Stomach (tissue), 9 donors: ENCODE data around the gene FOXO6. TPM values are rescaled to one million over a fixed set of nuclear protein-coding genes. Genes with fewer than 3 reads are reported as not detected.

Experiments
- DNase-seq, 2 donors: peaks; one replicate each; pipeline versions ENCODE4 v3.0.0 to v3.0.0-alpha.2; 2013 to 2019
- H3K27ac ChIP-seq, 5 donors: fragments of 200-600 bp in 4 of 5; sonication (generic) in 4 of 5; one replicate each; pipeline ENCODE4 v1.5.1; 2013 to 2019; ENCODE audit warnings: mild to moderate bottlenecking in 1 of 5, moderate library complexity in 1 of 5
- H3K27me3 ChIP-seq, 3 donors: fragments of 200-600 bp; sonication (generic); one replicate each; pipeline ENCODE4 v1.5.1; 2017 to 2019; ENCODE audit warnings: mixed run types in 1 of 3
- H3K36me3 ChIP-seq, 4 donors: fragments of 200-600 bp; sonication (generic); 1 replicate in 3 of 4; 2 replicates in 1 of 4; pipeline ENCODE4 v1.5.1; 2016 to 2019
- H3K4me1 ChIP-seq, 4 donors: fragments of 200-600 bp; sonication (generic); one replicate each; pipeline ENCODE4 v1.5.1; 2016 to 2019
- H3K4me3 ChIP-seq, 4 donors: fragments of 200-600 bp; sonication (generic) in 3 of 4; one replicate each; pipeline ENCODE4 v1.5.1; 2016 to 2019; ENCODE audit warnings: mild to moderate bottlenecking in 1 of 4
- H3K9me3 ChIP-seq, 4 donors: fragments of 200-600 bp; sonication (generic); one replicate each; pipeline ENCODE4 v1.5.1; 2016 to 2019
- EP300 ChIP-seq: sonication (generic); formaldehyde crosslinking; IDR thresholded peaks from one replicate; pipeline ENCODE4 v1.6.1; 2017; ENCODE audit warnings: antibody characterized with exemption
- POLR2A ChIP-seq, 4 donors: fragments of 450-650 bp; IDR thresholded peaks; one replicate each; pipeline ENCODE4 v1.6.1; 2016; ENCODE audit warnings: antibody characterized with exemption in 4 of 4, control low read depth in 2 of 4, mild to moderate bottlenecking in 1 of 4, moderate library complexity in 1 of 4
- POLR2AphosphoS5 ChIP-seq, 3 donors: sonication (generic); formaldehyde crosslinking; IDR thresholded peaks; one replicate each; pipeline ENCODE4 v1.6.1; 2016; ENCODE audit warnings: antibody characterized with exemption in 3 of 3
- WGBS, 5 donors: extraction: QIAGEN DNeasy Blood & Tissue Kit in 3 of 5; methylation state at CpG; one replicate each; pipeline versions ENCODE4 v1.1.5 to v1.1.7; 2013 to 2018; 5-methylcytosine and 5-hydroxymethylcytosine counted together
- intact Hi-C: fragments of 100-400 bp; cut with DNase I; formaldehyde crosslinking; loops from one replicate; pipeline ENCODE4 v1.15.1; 2023; ENCODE audit warnings: low total_unique reads
- polyA plus RNA-seq, 3 donors: library from polyadenylated mRNA; stranded (reverse); fragments of 200-250 nt; gene quantifications; one replicate each; pipeline ENCODE4 v1.2.3, GENCODE V29; 2013
- total RNA-seq, 5 donors: library from RNA; depleted of rRNA; stranded (reverse); fragments of >200 nt; gene quantifications; one replicate each; pipeline versions ENCODE4 v1.1.0 to v1.2.3, GENCODE V29; 2014 to 2016
- TF ChIP-seq, protein P1 (sequence below), 7 experiments: fragments of 450-650 bp in 4 of 7; fragments of 200-600 bp in 3 of 7; sonication (generic) in 3 of 7; IDR thresholded peaks; one replicate each; pipeline ENCODE4 v1.5.1; 2016 to 2019; ENCODE audit warnings: antibody characterized with exemption in 7 of 7, control low read depth in 2 of 7, mild to moderate bottlenecking in 1 of 7
- donor health status: healthy with polysubstance abuse.
- donor health status: Bipolar disorder and iron deficiency.
- donor health status: healthy.

Gene FOXO6
- total and polyA plus RNA-seq, 8 donors: under 0.01 to 1.1 (median 0.60) TPM; not detected in 4

DNA sequence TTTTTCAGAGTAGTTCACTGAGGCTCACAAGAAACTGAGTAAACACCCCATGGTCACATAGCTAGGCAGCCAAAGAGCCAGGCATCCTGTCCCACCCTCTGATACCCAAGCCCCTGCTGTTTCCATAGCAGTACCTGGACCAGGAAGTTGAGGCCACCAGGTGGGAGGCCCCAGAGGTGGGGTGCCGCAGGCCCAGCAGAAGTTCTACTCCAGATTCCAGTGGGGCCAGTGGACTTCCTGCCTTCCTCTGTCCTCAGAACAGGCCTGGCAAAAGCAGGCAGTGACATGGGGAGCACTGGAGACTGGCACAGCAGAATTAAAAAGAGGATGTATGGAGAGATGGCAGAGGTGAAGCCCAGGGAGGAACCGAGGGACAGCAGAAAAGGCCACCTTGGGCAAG is 19.0 kb downstream of the FOXO6 start:
- peaks cover 0 to 8% (median 6%) of the 10 kb centered on the region in 4 donors for H3K36me3 ChIP-seq
- intact Hi-C loops: no loop called here
- peak in 1 of 2 donors; percentile 31 for DNase-seq
- peaks cover 0 to 50% (median 7%) of the 10 kb centered on the region in 3 donors for H3K27me3 ChIP-seq
- TF ChIP-seq, protein P1, sequence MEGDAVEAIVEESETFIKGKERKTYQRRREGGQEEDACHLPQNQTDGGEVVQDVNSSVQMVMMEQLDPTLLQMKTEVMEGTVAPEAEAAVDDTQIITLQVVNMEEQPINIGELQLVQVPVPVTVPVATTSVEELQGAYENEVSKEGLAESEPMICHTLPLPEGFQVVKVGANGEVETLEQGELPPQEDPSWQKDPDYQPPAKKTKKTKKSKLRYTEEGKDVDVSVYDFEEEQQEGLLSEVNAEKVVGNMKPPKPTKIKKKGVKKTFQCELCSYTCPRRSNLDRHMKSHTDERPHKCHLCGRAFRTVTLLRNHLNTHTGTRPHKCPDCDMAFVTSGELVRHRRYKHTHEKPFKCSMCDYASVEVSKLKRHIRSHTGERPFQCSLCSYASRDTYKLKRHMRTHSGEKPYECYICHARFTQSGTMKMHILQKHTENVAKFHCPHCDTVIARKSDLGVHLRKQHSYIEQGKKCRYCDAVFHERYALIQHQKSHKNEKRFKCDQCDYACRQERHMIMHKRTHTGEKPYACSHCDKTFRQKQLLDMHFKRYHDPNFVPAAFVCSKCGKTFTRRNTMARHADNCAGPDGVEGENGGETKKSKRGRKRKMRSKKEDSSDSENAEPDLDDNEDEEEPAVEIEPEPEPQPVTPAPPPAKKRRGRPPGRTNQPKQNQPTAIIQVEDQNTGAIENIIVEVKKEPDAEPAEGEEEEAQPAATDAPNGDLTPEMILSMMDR (IDR thresholded peaks at IDR 0.05): no peak
- no peak for TF ChIP-seq POLR2A (IDR thresholded peaks at IDR 0.05)
- no peak for TF ChIP-seq POLR2AphosphoS5 (IDR thresholded peaks at IDR 0.05)
- TF ChIP-seq EP300: no peak
- H3K4me1 ChIP-seq: peaks cover 26 to 46% (median 38%) of the 10 kb centered on the region in 4 donors
- H3K9me3 ChIP-seq: no peaks in the 10 kb centered on the region
- peak overlapping the region; percentile 85 to 98 (median 95) for H3K27ac ChIP-seq
- H3K4me3 ChIP-seq: peak overlapping the region in 1 of 4 donors; percentile 58
- WGBS, 5 donors: 63 to 83% (median 66%) methylated on average over 2 of the region's 2 CpGs

DNA sequence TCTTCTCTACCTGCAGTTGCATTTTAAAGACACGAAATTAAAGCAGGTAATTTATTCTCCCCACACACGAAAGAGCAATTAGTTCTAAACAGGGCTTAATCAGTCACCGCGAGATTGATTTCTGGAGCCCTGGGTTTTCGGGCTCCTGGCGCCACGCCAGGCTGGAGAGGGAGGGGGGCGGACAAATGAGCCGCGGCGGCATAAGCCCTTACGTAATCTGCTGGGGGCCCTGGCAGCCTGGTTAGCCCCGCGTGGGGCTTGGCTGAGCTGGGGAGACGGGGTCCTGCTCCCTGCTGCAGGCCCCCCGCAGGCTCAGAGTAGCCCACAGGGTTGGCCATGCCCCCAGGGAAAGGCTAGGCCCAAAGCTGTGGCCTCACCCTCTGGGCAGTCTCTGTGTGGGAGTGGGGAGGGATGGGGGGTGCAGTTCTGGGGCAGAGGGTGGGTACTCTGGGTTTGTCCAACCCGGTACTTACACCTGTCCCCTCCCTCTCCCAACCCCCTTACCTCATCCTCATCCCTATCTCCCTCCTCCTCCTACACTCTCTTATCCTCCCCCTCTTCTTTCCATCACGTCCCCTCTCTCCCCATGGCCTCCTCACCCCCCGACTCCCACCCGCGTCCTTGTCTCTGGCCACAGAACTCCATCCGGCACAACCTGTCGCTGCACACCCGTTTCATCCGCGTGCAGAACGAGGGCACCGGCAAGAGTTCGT is 19.9 kb downstream of the FOXO6 start:
- TF ChIP-seq POLR2A (IDR thresholded peaks at IDR 0.05) (no peak), POLR2AphosphoS5 (IDR thresholded peaks at IDR 0.05) (no peak), EP300 (no peak)
- TF ChIP-seq, protein P1 (IDR thresholded peaks at IDR 0.05): no peak
- H3K9me3 ChIP-seq: no peaks in the 10 kb centered on the region
- H3K27me3 ChIP-seq: peaks cover 0 to 54% (median 7%) of the 10 kb centered on the region in 3 donors
- WGBS, 5 donors: 6 to 14% (median 11%) methylated on average over 25 to 29 of the region's 29 CpGs
- peak overlapping the region; percentile 85 to 98 (median 95) for H3K27ac ChIP-seq
- H3K4me3 ChIP-seq: peak overlapping the region; percentile 58 to 70 (median 62)
- intact Hi-C loops: no loop called here
- DNase-seq: peak; percentile 69 to 92
- H3K4me1 ChIP-seq: peaks cover 26 to 53% (median 43%) of the 10 kb centered on the region in 4 donors
- H3K36me3 ChIP-seq: peaks cover 0 to 8% (median 6%) of the 10 kb centered on the region in 4 donors

DNA sequence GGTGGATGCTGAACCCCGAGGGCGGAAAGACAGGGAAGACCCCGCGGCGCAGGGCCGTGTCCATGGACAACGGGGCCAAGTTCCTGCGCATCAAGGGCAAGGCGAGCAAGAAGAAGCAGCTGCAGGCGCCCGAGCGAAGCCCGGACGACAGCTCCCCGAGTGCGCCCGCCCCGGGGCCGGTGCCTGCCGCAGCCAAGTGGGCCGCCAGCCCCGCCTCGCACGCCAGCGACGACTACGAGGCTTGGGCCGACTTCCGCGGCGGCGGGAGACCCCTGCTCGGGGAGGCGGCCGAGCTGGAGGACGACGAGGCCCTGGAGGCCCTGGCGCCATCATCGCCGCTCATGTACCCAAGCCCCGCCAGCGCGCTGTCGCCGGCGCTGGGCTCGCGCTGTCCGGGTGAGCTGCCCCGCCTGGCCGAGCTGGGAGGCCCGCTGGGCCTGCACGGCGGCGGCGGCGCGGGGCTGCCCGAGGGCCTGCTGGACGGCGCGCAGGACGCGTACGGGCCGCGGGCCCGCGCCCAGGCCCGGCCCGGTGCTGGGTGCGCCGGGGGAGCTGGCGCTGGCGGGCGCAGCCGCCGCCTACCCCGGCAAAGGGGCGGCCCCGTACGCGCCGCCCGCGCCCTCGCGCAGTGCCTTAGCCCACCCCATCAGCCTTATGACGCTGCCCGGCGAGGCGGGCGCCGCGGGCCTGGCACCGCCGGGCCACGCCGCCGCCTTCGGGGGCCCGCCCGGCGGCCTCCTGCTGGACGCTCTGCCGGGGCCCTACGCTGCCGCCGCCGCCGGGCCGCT is 20.7 kb downstream of the FOXO6 start:
- Histone ChIP-seq H3K9me3 (no peaks in the 10 kb centered on the region), H3K27me3 (peaks cover 0 to 54% (median 7%) of the 10 kb centered on the region in 3 donors), H3K4me1 (peaks cover 26 to 58% (median 48%) of the 10 kb centered on the region in 4 donors), H3K27ac (peak overlapping the region; percentile 93 to 98 (median 95)), H3K4me3 (peak overlapping the region; percentile 58 to 70 (median 62)), H3K36me3 (peaks cover 0 to 8% (median 6%) of the 10 kb centered on the region in 4 donors)
- TF ChIP-seq POLR2AphosphoS5 (IDR thresholded peaks at IDR 0.05): no peak
- TF ChIP-seq, protein P1 (IDR thresholded peaks at IDR 0.05): peak in 1 of 7 experiments; percentile 3
- intact Hi-C loops: no loop called here
- peak; percentile 61 to 89 for DNase-seq
- WGBS, 5 donors: 0 to 3% (median 2%) methylated on average over 1 to 112 of the region's 112 CpGs

DNA sequence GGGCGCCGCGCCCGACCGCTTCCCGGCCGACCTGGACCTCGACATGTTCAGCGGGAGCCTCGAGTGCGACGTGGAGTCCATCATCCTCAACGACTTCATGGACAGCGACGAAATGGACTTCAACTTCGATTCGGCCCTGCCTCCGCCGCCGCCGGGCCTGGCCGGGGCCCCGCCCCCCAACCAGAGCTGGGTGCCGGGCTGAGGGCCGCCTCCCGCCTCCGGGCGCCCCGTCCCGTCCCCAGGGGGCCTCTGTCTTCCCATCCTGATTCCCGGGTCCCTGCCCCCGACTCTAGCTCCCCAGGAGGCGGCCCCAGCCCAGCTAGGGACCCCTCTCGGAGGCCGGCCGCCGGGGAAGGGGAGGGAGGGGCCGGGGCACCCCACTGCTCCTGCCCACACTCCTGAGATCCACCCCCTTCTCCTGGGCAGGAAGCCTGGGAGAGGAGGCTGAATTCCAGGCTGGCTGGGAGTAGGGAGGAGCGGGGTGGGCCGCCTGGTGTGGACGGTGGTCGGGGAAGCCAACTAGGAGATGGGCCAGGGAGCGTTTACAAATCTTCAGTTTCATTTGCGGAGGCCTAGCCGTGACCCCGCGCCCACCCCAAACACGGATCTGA is 21.4 kb downstream of the FOXO6 start:
- Histone ChIP-seq H3K4me3 (peak overlapping the region; percentile 57 to 64 (median 58)), H3K9me3 (no peaks in the 10 kb centered on the region), H3K36me3 (peaks cover 0 to 7% (median 4%) of the 10 kb centered on the region in 4 donors), H3K4me1 (peaks cover 30 to 63% (median 54%) of the 10 kb centered on the region in 4 donors), H3K27me3 (peaks cover 0 to 54% (median 7%) of the 10 kb centered on the region in 3 donors), H3K27ac (peak overlapping the region; percentile 93 to 98 (median 95))
- DNase-seq: peak; percentile 59 to 90
- TF ChIP-seq POLR2A (IDR thresholded peaks at IDR 0.05): no peak
- TF ChIP-seq, protein P1 (IDR thresholded peaks at IDR 0.05): no peak
- TF ChIP-seq POLR2AphosphoS5 (IDR thresholded peaks at IDR 0.05): peak in 1 of 3 donors; percentile 5
- intact Hi-C loops: no loop called here
- 1 to 3% (median 2%) methylated on average over 18 to 48 of the region's 48 CpGs for WGBS, 5 donors
